DMS79 treated with DMSO at 0.1 percent for 48 hours (cell line): ENCODE results near the gene UBR3.

ENCODE experiments used
- DNase-seq: peaks from one replicate; lab custom pipeline; 2025; lab: John Stamatoyannopoulos, UW

UBR3 gene

DNA sequence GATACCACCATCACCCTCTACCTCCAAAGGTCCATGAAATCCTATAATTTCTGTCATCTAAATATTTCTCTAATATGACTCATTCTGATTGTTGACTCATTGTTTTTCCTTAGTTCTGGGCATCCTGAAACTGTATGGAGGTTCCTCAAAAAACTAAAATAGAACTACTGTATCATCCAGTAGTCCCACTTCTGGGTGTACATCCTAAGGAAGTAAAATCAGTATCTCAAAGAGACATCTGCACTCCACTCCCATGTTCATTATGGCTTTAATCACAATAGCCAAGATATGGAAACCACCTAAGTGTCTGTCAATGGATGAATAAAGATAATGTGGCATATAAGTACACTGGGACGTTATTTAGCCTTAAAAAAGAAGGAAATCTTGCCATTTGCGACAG lies 224.9 kb downstream of the UBR3 start:
- DNase-seq: no peak

DNA sequence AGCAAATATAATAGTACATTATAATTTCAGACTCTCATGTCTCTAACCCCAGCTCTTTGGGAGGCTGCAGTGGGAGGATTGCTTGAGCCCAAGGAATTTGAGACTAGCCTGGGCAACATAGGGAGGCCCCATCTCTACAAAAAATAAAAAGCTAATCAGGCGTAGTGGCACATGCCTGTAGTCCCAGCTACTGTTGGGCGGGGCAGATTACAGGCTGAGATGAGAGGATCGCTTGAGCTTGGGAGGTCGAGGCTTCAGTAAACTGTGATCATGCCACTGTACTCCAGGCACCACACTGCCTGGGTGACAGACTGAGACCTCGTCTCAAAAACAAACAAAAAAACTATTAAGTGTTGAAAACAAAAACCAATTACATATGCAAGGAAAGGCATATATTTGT lies 227.7 kb downstream of the UBR3 start:
- no peak for DNase-seq

DNA sequence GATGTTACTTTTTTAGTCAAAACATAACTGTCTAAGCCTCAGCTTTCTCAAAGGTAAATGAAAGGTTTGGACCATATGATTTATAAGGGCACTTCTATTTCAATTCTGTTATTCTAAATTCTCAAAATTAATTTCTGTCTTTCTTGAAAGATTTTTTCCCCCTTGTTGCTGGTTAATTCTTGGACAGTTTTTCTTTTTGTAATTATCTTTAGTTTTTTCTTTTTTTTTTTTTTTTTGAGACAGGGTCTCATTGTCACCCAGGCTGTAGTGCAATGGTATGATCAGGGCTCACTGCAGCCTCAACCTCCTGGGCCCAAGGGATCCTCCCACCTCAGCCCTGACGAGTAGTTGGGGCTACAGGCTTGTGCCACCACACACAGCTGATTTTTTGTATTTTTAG lies 229.6 kb downstream of the UBR3 start:
- no peak for DNase-seq

DNA sequence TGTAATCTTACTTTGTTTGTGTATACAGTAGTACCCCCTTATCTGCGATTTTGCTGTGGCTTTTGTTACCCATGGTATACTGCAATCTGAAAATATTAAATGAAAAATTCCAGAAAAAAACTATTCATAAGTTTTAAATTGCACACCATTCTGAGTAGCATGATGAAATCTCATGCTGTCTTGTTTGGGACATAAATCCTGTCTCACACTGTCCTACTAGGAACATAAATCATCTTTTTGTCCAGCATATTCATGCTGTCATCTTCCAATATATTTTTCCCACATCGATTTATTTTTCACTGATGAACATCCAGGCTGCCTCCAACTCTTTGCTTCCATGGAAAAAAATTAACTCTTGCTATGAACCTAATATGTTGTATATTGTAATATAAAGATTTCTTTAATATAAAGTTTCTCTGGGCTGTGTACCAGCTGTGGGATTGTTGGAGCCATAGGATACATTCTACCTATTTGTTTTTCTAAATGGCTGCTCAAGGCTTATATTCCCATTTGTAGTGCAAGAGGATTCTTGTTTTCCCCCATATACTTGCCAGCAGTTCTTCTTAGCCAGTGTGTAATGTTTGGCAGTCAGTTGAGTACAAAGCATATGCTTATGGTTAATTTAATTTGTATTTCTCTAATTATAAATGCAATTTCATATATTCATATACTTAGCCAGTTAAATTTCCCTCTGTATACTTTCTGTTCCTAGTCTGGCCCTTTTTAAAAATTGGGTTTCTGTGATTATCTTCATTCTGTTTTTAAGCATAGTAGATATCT lies 236.4 kb downstream of the UBR3 start:
- DNase-seq: no peak

DNA sequence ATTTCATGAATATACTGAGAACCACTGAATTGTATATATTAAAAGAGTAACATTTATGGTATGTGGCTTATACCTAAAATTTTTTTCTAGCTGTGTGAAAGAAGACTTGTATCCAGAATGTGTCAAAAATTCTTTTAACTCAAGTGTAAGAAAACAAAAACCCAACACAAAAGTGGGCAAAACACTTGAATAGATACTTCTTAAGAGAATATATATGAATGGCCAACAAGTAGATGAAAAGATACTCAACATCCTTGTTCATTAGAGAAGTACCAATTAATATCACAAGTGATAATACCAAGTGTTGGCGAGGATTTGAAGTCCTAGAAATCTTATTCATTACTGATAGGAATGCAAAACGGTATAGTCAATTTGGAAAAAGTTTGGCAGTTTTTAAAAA lies 243.5 kb downstream of the UBR3 start:
- DNase-seq: no peak

DNA sequence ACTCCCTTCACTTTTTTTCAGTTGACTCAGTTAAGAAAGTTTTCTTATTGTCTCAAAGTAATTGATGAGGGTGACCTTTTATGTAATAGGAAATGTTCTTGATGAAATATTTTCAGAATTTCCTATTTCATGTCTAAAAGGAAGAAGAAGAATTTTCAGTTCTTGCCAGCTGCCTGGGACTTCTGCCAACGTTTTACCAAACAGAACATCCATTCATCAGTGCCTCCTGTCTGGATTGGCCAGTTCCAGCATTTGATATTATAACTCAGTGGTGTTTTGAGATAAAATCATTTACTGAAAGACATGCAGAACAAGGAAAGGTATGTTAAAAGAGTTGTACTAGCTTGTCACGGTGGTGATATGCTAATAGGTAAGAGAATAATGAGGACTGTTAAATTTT lies 246.0 kb downstream of the UBR3 start:
- peak; percentile 22 for DNase-seq

DNA sequence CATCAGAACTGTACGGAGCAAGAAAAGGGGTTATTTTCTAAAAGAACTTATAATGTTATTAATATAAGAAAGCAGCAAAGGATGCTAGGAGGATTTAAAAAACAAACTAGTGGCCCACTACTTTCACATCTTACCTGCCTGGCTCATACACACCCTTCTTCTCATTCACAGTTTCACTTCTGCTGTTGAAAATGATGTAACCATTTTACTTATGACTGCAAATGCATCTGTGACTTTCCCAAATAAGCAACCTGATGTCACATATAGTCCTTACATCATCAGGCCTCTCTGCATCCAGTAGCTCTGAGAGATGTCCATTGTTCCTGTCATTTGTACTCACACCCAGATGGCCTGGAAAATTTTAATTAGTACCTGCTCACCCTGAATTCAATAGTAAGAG lies 248.9 kb downstream of the UBR3 start:
- no peak for DNase-seq

DNA sequence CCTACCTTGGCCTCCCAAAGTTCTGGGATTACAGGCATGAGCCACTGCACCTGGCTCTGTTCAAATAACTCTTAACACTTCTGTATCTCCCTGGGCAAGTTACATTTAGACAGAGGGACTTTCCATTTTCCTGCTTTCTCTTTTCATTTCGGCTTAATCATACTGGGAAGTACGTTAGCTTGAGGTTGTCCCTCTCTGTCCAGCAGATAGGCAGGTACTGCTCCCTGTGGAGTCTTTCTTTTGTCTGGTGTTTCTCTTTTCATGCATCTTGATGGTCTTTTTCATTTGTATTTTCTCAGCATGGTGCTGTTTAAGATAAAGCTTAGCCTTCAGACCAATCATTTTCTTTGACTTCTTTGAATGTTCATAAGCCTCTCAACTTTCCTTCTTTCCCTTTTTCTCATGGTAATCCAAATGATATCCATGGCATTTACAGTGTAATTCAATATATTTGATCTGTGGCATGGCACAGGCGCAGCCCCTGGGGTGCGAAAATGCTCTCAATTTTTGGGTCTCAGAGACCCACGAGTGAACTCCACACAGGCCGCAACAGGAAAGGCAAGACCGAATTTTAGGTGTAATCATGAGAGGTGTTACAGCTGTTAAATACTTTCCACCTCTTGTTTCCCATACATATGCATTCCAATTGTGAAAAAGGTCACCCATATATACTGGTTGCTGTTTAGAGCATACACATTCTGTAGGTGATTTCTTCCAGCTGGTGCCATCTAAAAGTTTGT lies 250.7 kb downstream of the UBR3 start:
- no peak for DNase-seq

DNA sequence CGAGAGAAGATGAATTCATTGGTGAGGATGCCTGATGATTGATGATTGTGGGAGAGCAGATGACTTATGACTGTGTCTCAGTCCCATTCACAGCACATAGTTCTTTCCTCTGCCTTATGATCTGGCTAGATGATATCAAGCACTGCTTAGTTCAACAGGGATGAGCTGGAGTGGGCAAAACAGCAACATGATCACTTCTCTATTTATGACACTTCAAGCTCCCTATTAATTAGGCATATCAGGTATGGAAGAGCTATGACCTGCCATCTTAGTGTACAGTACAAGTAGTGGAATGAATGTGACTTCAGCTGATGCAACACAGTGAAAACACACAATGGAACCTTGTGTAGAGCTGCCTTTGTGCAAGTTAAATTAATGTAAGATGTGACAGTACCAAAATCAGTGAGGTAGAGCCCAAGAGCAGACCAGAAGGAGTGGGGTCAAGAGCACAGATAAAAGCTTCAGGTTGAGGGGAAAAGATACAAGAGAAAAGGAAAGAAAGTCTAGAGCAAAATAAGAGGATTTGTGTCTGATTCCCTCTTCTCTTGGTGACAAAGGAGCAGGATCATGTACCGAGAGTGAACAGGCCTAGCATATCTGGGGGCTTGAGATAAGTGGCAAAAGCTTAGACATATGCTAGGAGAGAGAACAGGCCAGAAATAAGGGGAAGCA lies 257.7 kb downstream of the UBR3 start:
- DNase-seq: no peak

DNA sequence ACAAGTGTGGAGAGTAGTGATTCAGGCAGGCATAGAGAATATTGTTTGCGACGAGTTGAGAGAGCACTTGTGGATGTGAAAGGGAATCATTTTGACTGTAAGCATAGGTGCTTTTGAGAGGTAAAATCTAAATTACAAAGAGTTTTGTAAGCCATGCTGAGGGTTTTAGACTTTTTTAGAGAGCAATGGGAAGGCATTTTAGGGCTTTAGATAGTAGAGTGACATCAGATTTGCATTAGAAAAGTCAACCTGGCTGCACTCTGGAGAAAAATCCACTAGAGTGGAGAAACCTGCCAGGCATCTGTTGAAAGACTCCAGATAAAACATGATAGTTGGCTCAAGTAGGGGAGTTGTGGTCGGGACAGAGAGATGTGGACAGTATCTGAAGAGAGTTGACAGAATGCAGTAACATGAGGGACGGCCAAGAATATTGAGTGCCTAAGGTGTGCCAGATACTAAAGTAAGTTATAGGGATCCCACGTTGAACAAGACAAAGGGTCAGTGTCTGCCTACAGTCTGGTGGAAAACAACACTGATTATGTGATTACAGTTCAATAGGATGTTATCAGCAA lies 258.9 kb downstream of the UBR3 start:
- DNase-seq: no peak

DNA sequence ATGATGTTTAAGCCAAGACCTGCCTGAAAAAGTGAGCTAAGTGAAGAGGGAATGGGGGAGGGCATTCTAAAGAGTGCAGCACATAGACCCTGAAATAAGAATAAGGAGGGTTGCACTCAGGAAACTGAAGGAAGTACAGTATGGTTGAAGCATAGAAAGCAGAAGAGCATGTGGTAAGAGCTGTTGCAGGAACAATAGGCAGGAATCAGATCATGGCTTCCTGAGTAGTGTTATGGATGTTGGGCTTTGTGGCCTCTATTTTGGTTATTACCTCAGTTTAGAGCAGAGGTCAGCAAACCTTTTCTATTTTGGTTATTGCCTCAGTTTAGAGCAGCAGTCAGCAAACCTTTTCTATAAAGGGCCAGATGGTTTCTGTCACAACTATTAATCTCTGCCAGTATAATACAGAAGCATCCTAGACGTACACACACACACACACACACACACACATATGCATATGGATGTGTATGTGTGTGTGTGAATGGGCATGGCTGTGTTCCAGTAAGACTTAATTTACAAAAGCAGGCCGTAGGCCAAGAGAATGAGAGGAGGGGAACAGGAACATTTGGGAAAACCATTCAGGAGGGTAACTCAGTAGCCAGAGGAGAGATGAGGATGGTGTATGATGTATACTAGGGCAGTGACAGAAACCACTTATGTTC lies 259.6 kb downstream of the UBR3 start:
- no peak for DNase-seq

DNA sequence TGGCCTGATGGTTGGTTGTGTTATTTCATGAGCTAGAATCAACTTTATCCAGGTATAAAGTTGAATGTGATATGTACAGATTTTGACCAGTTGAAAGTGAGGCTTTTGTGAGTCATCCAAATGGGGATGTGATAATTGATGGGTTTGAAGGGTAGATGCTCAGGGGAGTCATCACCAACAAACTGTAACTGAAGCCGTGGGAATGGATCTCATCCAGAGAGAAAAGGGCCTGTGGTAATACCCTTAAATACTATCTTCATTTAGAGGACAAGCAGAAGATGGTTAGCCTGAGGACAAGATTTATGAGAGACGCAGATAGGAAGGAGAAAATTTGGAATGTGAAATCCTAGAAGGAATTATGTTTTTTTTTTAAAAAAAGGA lies 260.1 kb downstream of the UBR3 start:
- no peak for DNase-seq

DNA sequence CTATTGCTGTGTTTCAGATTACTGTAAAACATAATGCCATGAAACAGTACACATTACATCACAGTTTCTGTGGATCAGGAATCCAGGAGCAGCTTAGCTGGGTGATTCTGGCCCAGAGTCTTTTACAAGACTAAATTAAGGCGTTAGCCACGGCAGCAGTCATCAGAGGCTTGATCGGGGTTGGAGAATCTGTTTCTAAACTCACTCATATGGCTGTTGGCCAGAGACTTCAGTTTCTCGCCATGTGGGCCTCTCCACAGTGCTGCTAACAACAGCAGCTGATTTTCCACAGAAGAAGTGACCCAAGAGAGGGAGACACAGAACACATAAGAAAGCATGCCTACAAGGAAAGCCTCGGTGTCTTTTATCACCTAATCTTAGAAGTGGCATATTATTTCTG lies 261.5 kb downstream of the UBR3 start:
- DNase-seq: no peak

DNA sequence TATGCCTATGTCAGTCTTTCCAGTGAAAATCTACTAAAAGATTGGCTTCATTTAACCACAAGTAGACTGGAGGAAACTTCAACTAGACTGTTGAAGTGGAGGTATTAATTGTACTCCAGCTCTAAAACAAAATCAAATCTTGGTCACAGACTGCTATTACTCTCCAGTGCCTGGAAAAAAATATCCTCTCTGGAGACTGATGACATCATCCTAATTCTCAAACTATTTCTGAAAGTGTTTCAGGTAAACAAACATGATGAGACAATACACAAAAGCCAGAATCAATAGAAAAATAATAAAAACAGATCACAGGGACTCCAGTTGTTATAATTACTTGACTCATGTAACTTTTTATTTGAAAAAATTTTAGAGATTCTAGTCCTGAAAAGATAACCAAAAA lies 263.0 kb downstream of the UBR3 start:
- no peak for DNase-seq

DNA sequence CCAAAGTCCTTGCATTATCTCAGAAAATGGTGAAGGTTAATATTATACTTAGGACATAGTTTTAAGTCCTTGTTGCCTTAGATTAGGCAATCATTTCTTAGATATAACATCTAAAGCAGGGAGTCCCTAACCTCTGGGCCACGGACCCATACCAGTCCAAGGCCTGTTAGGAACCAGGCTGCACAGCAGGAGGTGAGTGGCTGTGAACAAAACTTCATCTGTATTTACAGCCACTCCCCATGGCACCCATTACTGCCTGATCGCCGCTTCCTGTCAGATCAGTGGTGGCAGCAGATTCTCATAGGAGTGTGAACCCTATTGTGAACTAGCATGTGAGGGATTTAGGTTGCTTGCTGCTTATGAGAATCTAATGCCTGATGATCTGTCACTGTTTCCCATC lies 264.2 kb downstream of the UBR3 start:
- DNase-seq: no peak

DNA sequence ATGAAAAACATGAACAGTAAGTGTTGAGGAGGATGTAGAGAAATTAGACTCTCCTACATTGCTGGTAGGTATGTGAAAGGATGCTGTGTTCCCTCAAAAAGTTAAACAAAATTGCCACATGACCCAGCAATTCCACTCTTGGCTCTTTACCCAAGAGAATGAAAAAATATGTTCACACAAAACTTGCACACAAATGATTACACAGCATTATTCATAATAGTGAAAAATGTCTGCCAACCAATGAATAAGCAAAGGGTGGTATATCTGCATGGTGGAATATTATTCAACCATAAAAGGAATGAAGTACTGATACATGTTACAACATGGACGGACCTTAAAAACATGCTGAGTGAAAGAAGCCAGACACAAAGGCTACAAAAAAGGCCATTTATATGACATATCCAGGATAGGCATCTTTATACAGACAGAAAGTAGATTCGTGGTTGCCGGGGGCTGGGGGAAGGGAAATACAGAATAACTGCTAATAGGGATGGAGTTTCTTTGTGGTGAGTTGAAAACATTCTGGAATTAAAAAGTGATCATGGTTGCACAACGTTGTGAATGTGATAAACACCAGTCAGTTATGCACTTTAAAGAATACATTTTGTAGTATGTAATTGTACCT lies 265.3 kb downstream of the UBR3 start:
- no peak for DNase-seq

DNA sequence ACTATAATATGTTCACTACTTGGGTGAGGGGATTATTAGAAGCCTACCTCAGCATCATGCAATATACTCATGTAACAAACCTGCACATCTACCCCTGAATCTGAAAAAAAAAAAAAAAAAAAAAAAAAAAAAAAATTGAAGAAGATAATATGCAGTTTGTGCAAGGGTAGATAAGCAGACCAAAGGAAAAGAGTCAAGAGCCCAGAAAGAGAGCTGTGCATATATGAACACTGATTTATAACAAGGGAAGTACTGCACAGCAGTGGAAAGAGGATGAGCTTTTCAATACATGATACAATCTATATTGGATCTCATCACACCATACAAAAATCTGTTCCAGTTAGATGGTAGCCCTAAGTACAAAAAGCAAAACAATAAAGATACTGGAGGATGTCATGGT lies 268.1 kb downstream of the UBR3 start:
- DNase-seq: no peak

DNA sequence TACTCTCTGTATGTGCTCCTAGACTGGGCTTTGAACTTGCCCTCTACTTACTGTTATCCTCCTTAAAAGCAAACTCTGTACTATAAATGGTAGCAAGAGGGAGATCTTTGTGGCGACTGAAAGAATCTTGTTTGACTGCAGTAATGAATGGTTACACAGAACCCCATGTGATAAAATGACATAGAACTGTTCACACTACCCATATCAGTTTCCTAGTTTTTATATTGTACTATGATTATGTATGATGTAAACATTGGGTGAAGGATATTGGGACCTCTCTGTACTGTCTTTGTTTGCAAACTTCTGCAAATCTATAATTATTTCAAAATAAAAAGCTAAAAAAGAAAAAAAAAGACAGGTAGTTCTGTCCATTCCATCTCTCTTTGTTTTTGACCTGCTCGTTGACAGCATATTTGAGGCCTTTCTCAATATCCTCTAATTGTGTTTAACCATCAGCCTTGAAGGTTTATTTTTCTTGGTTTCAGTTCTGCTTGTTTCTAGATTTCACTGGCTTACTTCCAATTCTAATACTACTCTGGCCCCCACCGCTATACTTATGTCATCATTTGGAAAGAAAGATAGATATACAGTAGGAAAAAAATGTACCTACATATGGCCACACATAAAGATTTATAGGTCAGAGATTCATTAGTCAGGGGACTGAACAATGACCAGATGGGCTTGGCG lies 271.5 kb downstream of the UBR3 start:
- no peak for DNase-seq

DNA sequence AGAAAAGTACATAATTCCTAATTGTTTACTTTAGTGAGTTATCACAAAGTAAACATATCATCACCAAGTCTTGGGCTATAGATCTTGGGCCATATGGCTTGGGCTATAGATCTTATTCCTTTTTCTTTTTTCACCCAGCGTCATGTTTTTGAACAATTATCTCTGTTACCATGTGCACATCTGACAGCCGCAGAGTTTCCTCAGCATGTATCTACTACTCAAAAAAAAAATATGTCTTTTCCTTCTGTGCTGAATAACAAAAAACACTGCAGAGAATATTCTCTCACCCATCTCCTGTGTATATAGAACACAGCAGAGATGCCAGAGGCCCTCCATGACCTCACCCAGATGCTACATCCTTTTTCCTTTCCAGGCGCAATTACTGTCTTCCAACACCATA lies 274.5 kb downstream of the UBR3 start:
- no peak for DNase-seq

DNA sequence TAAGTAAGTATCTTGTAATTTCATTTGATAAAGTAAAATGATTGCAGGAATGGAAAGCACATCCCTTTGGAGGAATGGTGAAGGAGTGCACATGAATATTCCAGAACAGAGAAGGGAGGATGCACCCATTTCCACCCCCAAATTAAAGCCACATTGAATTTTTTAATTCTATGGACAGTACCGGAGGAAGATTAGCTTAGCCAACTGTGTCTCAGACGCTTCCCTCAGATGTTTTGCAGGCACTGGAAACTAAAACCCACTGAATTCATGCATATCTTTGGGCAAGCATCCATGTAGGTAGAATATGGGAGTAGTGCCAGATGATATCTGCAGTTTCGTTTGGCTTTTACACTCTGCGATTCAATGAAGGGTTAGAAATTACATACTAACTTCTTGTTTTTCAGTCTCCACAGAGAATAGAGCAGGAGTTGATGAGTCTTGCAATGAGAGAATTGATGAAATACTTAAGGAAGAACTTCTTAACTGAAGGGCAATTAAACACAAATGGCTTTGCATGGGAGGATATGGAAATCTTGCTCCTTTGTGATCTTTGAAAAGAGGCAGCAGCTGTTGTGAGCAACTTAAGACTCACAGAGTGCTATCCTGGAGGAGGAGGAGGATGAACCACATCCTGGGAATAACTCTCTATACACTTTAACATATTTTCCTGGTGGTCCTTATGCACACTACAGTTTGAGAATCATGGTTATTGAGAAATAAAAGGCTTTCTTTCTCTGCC lies 279.0 kb downstream of the UBR3 start:
- peak; percentile 74 for DNase-seq
